Activated naive CD4-positive, alpha-beta T cell treated with anti-CD3 and anti-CD28 coated beads, Interleukin-2, amount 50 U/mL, for 16 hours (primary cell): ENCODE measurements around the gene STAT5A.
"Not testable (repeated sequence)": the region's sequence is repeated elsewhere in the genome, so short reads cannot be mapped to it uniquely, and the experiment has no call there.

ENCODE experiments used
- DNase-seq: peaks from one replicate; pipeline ENCODE4 v3.0.0-alpha.2; 2020

Gene STAT5A

DNA sequence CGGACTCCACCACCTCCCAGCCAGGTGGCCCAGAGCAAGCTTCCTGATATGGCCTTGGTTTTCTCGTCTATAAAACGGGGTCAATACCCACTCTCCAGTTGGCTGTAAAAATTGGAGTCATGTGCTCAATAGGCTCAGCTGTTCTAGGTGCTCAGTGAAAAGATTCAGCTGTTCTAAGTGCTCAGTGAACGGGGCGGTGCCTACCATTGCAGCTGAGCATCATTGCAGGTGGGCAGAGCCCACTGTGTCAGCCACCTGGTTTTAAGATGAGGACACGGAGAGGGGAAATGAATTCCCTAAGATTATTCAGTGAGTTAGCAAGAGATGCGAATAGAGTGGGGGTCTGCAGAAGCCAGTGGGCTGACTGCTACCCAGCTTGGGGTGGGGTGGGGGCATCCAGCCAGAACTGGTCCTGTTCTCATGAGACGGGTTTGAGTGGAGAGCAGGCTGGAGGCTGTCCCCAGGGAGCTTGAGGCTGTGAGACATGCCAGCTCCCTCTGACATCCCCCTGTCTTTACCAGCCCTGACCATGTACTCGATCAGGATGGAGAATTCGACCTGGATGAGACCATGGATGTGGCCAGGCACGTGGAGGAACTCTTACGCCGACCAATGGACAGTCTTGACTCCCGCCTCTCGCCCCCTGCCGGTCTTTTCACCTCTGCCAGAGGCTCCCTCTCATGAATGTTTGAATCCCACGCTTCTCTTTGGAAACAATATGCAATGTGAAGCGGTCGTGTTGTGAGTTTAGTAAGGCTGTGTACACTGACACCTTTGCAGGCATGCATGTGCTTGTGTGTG lies 21.9 kb downstream of the STAT5A start:
- no peak for DNase-seq

DNA sequence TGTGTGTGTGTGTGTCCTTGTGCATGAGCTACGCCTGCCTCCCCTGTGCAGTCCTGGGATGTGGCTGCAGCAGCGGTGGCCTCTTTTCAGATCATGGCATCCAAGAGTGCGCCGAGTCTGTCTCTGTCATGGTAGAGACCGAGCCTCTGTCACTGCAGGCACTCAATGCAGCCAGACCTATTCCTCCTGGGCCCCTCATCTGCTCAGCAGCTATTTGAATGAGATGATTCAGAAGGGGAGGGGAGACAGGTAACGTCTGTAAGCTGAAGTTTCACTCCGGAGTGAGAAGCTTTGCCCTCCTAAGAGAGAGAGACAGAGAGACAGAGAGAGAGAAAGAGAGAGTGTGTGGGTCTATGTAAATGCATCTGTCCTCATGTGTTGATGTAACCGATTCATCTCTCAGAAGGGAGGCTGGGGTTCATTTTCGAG lies 22.5 kb downstream of the STAT5A start:
- DNase-seq = peak; percentile 48

DNA sequence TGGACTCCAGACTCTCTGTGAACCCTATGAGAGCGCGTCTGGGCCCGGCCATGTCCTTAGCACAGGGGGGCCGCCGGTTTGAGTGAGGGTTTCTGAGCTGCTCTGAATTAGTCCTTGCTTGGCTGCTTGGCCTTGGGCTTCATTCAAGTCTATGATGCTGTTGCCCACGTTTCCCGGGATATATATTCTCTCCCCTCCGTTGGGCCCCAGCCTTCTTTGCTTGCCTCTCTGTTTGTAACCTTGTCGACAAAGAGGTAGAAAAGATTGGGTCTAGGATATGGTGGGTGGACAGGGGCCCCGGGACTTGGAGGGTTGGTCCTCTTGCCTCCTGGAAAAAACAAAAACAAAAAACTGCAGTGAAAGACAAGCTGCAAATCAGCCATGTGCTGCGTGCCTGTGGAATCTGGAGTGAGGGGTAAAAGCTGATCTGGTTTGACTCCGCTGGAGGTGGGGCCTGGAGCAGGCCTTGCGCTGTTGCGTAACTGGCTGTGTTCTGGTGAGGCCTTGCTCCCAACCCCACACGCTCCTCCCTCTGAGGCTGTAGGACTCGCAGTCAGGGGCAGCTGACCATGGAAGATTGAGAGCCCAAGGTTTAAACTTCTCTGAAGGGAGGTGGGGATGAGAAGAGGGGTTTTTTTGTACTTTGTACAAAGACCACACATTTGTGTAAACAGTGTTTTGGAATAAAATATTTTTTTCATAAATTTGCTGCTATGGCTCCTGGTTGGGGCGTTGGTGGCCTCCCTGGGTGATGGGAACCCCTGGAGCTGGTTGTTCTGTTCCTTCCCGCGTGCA lies 23.1 kb downstream of the STAT5A start:
- no peak for DNase-seq

DNA sequence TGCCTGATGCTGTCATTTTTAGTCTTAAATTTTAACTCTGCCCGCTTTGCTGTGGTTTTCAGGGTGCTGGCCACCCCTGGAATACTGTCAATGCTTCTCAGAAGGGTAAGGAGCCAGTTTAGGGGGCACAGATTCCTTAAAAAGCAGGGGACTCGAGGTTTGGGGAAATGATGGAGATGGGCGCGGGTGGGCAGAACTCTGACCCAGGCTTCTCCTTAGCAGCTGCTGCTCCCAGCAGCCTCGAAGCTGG lies 23.7 kb downstream of the STAT5A start:
- DNase-seq = no peak

DNA sequence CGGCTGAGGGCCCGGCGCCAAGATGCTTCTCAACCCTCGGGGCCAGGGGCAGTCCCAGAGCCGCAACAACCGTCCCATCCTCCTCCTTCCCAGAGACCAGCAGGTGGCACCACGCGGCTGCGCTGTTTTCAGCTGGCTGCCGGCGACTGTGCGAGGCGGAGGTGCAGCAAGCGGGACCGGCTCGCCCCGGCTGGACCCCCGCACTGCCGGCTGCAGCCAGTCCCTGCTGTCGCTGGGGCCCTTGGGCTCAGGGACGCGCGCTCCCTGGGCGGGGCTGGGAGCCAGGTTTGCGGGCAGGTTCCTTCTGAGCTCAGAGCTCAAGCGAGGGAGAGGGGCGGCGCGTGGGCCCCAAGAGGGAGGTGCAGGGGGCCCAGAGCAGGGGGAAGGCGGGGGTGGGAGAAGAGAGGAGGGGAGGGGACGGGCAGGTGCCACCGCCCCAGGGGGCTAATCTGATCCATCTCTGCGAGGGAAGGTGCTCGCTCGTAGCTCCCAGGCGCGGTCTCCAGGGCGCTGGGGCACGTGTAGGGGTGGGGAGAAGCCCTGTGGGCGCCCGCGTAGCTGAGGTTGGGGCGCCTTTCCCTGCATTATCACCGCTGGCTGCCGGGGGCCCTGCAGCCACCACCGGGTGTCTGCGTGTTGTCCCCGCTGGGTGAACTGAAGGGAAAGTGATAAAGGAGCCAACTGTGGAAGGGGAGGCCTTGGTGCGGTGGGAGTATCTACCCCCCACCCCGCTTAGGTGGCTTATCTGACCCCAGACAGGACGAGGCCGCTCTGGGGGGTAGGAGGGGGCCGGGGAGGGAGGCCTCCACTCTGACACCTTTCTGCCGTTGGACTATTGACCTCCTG lies 24.2 kb downstream of the STAT5A start:
- peak; percentile 78 for DNase-seq

DNA sequence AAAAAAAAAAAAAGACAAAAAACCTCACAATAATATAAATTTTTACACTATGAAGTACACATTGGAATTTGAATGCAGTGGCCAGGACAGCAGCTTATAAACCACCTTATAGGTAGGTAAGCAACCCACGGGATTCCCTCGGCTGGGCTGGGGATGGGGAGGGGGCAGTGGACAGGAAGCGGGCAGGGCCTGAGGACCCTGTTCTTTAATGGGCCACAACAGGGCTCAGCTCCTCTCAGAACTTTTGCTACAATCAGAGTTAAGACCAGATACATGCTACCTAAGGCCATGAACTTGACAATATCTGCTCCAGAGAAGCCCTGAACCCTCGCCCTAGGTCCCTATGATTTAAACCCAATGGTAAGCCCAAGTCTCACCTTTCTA lies 25.1 kb downstream of the STAT5A start:
- DNase-seq = no peak

DNA sequence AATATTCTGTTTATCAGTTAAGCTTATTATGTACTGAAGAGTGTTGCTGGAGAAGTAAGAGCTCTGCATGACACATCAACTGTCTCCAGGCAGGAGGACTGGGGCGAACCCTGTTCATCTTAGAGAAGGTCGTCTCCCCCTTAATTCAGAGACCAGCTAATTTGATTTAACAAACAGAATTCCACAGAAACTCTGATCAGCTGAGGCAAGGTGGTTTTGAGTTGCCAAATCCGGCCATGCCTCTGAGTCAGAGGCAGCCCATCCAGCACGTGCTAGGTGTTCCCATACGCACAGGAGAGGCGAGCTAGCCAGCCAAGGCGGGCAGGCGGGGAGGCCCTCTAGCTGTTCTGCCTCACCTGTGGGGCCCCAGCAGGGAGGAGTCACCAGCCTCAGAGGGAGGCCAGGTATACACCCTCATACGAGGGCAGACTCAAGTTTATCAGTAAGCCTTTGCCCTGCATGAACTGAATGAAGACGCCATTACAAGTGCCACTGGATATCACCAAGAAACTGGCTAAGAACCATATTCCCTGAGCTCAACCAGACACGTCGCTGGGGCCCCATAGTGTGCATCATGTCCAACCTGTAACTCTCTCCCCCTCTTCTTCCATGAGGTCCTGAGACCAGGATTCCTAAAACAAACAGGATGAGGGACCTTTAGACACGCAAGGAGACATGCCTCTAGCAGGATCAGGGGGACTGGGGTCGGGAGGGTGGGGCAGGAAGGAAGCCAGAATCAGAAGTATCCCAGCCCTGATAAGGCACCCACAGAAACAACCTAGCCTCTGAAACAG lies 25.7 kb downstream of the STAT5A start:
- peak; percentile 48 for DNase-seq

DNA sequence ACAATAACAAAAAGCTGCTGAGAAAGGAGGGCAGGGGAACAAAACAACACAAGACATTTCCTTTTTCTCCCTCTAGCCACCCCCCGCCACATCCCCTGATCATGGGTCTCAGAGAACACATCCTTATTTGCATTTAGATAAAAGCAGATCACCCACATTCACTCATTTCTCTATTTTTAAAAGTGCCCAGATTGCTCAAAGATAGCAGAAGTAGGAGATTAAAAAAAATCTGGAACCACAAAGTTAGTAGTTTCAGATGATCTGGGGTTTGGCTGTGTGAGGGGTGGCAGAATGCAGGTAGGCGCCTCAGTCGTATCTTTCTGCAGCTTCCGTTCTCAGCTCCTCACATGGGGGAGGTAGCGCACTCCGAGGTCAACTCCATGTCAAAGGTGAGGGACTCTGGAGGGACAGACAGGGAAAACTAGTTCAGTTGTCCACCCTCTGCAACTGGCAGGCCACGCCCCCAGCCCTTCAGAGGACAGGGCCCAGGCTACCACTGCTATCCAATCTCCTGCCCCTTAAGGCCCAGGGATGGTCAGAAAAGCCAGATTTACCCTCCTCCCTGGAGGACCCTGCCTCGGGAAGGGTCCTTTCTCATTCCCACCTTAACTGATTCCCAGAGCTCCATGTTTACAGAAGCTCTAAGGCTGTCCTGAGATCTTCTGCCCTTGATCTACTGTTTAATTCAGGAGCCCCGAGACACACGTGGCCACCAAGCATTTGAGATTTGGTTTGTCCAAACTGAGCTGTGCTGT lies 27.3 kb downstream of the STAT5A start:
- no peak for DNase-seq

DNA sequence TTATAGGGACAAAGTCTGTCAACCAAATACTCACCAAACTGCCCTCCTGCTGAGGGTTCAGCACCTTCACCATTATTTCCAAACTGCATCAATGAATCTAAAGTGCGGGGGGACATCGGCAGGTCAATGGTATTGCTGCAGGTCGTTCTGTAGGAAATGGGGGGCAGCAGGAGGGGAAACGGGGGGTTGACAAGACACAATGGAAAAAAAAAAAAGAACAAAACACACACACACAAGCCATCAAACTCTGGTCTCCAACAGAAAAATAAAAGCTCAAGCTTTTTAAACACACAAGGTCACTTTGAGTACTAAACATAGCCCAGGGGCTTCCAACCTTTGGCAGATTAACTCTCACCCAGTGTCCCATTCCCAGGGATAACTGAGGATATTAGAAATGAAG lies 28.5 kb downstream of the STAT5A start:
- DNase-seq = no peak

DNA sequence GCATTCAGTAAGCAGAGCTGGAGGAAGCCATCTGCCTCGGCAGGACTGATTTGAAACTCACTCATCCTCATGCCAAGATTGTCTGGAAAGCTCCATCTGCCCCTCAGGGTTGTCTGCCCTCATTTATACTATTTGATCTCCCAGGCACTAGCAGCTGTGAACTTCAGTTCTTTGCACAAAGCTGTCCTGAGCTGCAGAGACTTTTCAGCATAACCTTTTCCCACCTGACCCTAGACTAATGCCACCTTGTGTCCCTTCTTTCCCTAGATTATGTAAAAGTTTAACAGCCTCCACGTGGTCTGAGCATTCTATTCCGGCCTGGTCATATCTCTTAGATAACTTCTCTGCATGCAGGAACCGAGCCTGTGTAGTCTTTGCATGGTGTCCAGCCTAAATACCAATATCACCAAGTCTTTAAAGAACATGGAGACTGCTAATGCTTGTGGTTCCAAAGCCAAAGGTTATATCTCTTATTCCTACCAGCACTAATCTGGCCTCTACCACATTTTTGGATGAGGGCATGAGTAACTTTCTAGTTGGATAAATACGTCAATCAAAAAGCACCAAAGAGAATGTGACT lies 29.1 kb downstream of the STAT5A start:
- no peak for DNase-seq

DNA sequence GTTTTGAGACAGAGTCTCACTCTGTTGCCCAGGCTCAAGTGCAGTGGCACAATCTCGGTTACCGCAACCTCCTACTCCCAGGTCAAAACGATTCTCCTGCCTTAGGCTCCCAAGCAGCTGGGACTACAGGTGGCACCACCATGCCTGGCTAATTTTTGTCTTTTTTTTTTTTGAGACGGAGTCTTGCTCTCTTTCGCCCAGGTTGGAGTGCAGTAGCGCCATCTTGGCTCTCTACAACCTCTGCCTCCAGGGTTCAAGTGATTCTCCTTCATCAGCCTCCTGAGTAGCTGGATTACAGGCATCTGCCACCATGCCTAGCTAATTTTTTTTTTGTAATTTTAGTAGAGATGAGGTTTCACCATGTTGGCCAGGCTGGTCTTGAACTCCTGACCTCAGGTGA lies 29.7 kb downstream of the STAT5A start:
- DNase-seq = not testable (repeated sequence)

DNA sequence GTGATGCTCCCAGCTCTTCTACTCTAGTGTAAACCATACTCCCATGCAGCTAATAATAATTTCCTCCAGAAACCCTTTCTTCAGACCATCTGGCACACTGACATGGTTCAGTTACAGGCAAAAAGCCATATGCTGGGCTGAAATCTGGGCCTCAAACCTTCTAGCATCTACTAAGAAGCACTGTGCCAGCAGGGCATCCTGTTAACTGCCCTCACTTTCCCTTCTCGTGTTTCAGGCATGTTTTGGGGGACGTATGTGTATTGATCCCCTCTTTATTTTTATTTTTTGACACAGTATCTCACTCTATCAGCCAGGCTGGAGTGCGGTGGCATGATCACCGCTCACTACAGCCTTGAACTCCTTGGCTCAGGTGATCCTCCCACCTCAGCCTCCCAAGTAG lies 33.3 kb downstream of the STAT5A start:
- DNase-seq = no peak

DNA sequence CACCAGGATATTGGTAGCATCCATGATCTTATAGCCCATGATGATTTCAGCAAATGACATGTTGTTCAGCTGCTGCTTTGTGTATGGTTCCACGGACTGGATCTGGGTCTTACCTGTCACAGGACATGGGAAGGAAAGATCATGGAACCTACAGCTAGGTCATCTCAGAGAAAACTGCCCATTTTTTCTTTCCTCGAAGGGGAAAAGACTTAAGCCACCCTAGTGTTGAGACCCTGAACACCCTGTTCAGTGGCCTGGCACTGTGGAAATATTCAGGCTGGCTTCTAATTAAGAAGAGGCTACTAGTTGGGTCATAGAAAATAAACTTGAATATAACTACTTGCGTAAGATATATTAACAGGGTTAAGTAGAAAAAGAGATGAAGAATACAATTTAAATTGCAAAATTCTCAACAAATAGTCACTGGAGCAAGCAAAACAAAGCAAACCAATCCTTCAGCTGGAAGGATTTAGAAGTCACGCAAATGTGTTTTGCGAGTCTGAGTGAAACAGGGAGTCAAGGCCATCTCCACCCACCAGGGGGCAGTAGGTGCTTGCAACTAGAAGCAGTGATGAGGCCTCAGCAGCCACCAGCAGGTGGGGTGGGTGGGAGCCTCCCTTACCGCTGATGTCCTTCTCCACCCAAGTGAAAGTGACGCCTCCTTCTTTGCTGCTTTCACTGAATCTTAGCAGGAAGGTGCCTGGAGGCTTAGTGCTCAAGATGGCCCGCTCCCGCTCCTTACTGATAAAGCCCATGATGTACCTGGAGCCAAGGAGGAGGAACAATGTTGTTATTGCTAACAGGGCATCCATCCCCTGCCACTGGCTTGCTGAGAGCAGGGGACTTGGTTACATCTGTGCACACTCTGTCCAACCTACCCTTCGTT lies 34.3 kb downstream of the STAT5A start:
- DNase-seq = peak; percentile 94

DNA sequence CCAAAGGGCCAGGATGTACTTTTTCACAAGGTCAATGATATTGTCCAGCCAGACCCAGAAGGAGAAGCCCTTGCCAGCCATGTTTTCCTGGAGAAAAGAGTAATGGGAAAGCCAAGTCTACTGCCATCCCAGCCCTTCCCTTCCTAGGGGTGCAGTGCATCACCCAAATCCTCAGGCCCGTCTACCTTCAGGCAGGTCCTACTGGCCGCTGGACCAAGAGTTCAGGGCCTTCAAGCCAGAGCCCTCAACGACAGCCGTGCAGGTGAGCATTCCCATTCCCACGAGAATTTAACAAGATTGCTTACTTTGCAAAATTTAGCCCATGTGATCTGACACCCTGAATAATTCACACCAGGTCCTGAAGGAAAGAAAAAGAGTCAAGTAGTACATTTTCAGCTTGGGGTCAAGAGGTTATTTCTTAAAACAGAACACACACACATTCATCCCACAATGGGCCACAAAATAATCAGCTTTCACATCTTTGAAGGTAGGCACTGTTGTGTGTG lies 35.0 kb downstream of the STAT5A start:
- no peak for DNase-seq

DNA sequence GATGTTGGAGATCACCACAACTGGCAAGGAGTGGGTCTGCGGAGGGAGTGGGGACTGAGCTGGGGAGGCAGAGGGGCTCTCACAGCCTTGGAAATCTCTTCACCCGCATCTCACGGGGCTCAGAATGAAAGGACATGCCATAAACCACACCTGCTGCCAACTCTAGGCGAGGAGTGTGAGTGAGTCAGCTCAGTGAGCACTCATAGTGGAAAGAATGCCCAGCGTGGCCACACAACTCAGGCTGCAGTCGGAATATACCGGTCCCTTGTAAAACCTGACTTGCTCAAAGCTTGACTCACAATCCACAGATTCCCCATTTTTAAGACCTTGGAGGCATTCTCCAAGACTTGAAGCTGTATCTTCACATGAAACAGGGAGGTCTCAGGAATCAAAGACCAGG lies 36.7 kb downstream of the STAT5A start:
- no peak for DNase-seq

DNA sequence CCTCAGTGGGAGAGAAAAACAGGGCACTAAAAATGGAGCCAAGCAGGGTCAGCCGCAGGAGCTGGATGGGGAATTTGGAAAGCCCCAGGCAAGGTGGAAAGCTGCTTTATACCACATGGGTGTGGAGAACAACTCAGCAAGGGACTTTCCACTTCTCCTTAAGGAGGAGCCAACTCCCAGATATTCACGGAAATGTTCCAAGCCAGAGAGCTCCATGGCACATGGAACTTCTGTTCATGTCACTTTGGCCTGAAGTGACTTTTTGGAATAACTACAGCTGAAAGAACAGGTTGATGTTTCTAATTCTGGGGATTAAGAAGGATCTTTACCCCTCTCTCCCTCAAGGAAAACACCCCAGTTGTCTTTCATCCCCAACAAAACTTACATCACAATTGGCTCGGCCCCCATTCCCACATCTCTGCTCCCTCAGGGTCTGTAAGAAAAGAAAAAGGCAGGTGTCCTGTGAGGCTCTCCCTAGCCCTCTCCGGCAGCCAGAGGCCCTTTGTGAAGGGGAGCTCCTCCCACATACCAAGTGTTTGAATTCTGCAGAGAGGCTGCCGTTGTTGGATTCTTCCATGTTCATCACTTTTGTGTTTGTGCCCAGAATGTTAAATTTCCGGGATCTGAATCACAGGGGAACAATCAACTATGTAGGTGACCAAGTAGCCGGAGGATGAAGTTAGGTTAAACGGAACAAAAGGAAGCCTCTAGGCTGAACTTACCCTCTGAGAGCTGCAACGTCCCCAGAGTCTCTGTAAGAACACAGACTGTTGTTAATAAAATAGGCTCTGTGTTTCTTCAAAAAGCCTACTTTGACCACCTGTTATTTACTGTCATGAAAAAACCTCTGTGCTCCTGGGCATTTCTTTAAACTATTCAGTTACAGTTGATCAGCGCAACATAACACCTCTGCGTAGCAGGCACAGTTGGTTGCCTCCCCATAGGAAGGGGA lies 41.0 kb downstream of the STAT5A start:
- DNase-seq = no peak

DNA sequence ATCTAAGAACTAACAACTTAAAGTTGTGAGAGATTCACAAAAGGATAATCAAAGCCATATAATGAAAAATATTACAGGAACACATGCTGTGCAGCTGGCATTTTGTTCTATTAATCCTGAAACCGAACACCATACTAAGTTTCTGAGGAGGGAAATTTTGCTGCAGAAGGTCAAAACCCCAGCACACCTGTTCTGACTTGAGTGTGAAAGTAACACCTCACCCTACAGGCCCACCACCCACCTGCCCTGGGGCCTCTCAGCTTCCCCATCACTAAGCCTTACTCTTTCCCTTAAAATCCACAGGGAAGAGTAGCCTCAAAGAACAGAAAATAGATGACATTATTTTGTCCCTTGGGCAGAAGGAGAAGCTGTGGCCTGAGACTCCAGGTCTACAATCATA lies 44.8 kb downstream of the STAT5A start:
- DNase-seq = peak; percentile 26

DNA sequence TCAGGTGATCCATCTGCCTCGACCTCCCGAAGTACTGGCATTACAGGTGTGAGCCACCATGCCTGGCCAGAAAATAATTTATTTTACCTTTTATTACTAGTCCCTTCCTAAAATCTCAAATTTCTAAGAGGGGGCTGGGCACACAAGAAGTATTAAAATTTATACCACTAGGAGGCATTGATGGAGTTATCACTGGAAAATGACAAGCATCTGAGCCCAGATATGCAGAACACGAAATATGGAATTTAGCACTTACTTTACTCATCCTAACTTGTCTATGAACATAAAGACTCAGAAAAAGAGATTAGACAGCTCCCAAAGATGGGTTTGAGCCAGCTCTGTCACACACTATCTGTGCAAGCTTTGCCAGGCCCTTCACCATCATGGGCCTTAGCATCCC lies 46.4 kb downstream of the STAT5A start:
- DNase-seq = no peak

DNA sequence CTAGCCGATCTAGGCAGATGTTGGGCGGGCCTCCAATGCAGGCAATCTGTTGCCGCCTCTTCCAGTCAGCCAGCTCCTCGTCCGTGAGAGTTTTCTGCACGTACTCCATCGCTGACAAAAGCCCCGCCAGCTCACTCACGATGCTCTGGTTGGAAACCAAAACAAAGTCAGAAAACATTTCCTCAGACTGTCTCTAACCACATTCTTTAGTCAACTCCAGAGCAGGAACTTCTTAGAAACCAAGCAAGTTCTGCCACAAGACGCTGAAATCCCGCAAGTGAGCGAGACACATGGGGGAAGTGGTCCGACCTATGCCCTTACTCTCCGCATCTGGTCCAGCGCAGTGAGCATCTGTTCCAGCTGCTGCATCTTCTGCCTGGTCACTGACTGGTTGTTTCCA lies 49.1 kb downstream of the STAT5A start:
- peak; percentile 77 for DNase-seq
